Femur (tissue), 1 donor: ENCODE data around the gene CYP2W1.

Experiments
- DNase-seq: peaks from one replicate; pipeline ENCODE4 v3.0.0-alpha.2; 2017

Gene CYP2W1

GRCh38 chr7:1017586-1018333, 34.8 kb downstream of the CYP2W1 start:
- no peak for DNase-seq

GRCh38 chr7:1018334-1018695, 35.3 kb downstream of the CYP2W1 start:
- no peak for DNase-seq

- no peak for DNase-seq
These were observed 36.3 kb downstream of the CYP2W1 start for GRCh38 chr7:1019255-1019785.

- DNase-seq: no peak
These were observed 37.0 kb downstream of the CYP2W1 start for GRCh38 chr7:1019789-1020610.

- DNase-seq: no peak
These were observed 37.9 kb downstream of the CYP2W1 start for GRCh38 chr7:1020849-1021251.

- DNase-seq: no peak
These were observed 38.4 kb downstream of the CYP2W1 start for GRCh38 chr7:1021366-1021765.

- DNase-seq: no peak
These were observed 39.0 kb downstream of the CYP2W1 start for GRCh38 chr7:1021931-1022330.

- DNase-seq: no peak
These were observed 39.4 kb downstream of the CYP2W1 start for GRCh38 chr7:1022356-1022755.

- no peak for DNase-seq
These were observed 40.0 kb downstream of the CYP2W1 start for GRCh38 chr7:1022801-1023465.

- DNase-seq: no peak
These were observed 41.4 kb downstream of the CYP2W1 start for GRCh38 chr7:1024331-1024841.

- DNase-seq: no peak
These were observed 42.1 kb downstream of the CYP2W1 start for GRCh38 chr7:1024876-1025742.

- peak; percentile 68 for DNase-seq
These were observed 43.0 kb downstream of the CYP2W1 start for GRCh38 chr7:1025743-1026581.

GRCh38 chr7:1026721-1027161, 43.8 kb downstream of the CYP2W1 start:
- DNase-seq: no peak

GRCh38 chr7:1027242-1028043, 44.5 kb downstream of the CYP2W1 start:
- DNase-seq: peak; percentile 53

- peak; percentile 94 for DNase-seq
These were observed 45.2 kb downstream of the CYP2W1 start for GRCh38 chr7:1028044-1028770.

- DNase-seq: peak; percentile 89
These were observed 46.0 kb downstream of the CYP2W1 start for GRCh38 chr7:1028775-1029636.

GRCh38 chr7:1029637-1030443, 46.9 kb downstream of the CYP2W1 start:
- no peak for DNase-seq
